Lower leg skin (tissue), 3 donors: ENCODE results near the gene AMIGO1.

Source experiments
- POLR2A ChIP-seq, 2 donors: fragments of 450-650 bp; IDR thresholded peaks; one replicate each; pipeline ENCODE4 v1.6.1; 2016 to 2017; ENCODE audit warnings: antibody characterized with exemption in 2 of 2, mild to moderate bottlenecking in 1 of 2, moderate library complexity in 1 of 2
- TF ChIP-seq, protein P1 (sequence below), 3 donors: fragments of 450-650 bp; IDR thresholded peaks; one replicate each; pipeline ENCODE4 v1.5.1; 2016; ENCODE audit warnings: antibody characterized with exemption in 3 of 3, mild to moderate bottlenecking in 3 of 3, moderate library complexity in 2 of 3

DNA sequence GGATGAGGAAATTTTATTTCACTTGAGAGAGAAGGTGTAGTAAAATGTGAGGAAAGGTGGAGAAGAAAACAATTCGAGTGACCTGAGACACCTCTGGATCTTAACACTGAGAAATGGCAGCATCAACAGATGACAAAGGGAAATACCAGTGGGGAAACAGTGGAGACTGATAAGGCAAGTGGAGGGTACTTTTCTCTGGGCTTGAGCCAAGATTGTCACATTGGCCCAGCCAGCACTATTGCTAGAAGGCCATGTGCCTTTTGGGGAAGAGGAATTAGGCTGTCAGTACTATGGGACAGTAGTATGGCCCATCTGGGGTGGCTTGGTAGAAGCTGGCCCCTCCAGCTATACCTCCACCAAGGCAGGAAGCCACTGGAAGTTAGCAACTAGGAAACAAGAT, 34.8 kb downstream of the AMIGO1 start:
- TF ChIP-seq, protein P1, sequence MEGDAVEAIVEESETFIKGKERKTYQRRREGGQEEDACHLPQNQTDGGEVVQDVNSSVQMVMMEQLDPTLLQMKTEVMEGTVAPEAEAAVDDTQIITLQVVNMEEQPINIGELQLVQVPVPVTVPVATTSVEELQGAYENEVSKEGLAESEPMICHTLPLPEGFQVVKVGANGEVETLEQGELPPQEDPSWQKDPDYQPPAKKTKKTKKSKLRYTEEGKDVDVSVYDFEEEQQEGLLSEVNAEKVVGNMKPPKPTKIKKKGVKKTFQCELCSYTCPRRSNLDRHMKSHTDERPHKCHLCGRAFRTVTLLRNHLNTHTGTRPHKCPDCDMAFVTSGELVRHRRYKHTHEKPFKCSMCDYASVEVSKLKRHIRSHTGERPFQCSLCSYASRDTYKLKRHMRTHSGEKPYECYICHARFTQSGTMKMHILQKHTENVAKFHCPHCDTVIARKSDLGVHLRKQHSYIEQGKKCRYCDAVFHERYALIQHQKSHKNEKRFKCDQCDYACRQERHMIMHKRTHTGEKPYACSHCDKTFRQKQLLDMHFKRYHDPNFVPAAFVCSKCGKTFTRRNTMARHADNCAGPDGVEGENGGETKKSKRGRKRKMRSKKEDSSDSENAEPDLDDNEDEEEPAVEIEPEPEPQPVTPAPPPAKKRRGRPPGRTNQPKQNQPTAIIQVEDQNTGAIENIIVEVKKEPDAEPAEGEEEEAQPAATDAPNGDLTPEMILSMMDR (IDR thresholded peaks at IDR 0.05) = no peak
- TF ChIP-seq POLR2A (IDR thresholded peaks at IDR 0.05) = no peak
